ENCODE results near the gene ZNF281.

Gene ZNF281

DNA sequence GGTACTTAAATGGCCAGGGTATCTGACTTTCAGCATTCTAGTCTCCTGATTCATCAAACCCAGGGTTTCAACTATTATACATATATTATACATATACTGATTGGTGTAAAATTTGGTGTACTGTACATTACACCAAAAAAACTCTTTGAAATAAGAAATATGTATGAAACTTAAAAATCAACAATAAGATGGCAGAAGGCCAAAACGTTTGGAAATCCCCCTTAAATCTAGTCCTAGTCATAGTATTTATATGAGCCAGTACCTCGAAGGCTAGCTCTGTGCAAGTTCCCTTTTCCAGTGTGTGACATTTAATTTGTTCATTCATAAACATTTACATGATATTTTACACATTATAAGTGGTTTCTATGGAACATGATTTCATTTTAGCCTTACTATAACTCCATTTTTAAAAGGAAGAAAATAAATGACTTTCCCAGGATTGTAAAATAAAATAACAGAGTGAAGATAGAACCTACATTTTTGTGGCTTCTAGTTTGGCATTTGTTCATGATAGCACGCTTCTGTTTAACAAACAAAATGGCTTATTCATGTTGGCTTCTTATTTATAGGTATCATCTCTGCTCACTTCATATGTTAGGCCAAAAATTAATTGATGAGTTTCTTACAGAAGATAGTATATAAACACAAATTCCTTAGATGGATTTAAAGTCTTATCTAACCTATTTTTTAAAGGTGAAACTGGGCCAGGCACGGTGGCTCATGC, 18.8 kb upstream of the ZNF281 start:
- no peak overlapping the region for H3K27ac ChIP-seq
- TF ChIP-seq, protein P1, sequence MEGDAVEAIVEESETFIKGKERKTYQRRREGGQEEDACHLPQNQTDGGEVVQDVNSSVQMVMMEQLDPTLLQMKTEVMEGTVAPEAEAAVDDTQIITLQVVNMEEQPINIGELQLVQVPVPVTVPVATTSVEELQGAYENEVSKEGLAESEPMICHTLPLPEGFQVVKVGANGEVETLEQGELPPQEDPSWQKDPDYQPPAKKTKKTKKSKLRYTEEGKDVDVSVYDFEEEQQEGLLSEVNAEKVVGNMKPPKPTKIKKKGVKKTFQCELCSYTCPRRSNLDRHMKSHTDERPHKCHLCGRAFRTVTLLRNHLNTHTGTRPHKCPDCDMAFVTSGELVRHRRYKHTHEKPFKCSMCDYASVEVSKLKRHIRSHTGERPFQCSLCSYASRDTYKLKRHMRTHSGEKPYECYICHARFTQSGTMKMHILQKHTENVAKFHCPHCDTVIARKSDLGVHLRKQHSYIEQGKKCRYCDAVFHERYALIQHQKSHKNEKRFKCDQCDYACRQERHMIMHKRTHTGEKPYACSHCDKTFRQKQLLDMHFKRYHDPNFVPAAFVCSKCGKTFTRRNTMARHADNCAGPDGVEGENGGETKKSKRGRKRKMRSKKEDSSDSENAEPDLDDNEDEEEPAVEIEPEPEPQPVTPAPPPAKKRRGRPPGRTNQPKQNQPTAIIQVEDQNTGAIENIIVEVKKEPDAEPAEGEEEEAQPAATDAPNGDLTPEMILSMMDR (conservative IDR thresholded peaks at IDR 0.05) = no peak

DNA sequence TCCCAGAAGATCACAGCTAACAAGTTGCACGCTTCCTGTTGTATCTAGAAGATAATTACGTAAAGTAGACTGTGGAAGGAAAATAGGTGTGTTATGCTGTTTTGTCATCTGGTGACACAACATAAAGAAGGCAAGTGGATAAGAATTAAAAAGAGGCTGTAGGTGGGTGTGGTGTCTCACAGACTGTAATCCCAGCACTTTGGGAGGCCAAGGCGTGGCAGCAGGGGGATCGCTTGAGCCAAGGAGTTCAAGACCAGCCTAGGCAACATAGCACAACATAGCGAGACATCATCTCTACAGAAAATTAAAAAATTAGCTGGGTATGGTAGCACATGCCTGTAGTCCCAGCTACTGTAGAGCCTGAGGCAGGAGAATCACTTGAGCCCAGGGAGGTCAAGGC, 17.9 kb upstream of the ZNF281 start:
- TF ChIP-seq, protein P1 (conservative IDR thresholded peaks at IDR 0.05) = no peak
- no peak overlapping the region for H3K27ac ChIP-seq

GRCh38 chr1:200426196-200426595, 16.4 kb upstream of the ZNF281 start:
- no peak overlapping the region for H3K27ac ChIP-seq
- TF ChIP-seq, protein P1 (conservative IDR thresholded peaks at IDR 0.05) = no peak

DNA sequence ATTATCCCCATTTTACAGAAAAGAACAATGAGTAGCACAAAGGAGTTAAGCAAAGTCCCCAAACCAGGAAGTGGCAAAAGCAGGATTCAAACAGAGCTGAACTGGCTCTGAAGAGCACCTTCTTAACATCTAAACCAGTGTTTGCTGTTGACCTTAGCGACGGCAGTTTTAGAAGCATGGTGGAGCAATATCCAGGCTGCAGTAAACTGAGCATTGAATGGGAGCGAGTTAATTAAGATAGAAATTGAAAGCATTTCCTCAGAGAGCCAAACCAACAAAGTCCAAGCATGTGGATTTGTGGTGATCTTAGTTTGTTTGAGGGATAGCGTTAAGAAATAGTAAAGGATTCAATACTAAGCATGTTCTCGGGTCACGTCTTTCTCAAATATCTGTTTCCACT, 13.4 kb upstream of the ZNF281 start:
- TF ChIP-seq, protein P1 (conservative IDR thresholded peaks at IDR 0.05) = no peak
- no peak overlapping the region for H3K27ac ChIP-seq

- no peak overlapping the region for H3K27ac ChIP-seq
- TF ChIP-seq, protein P1 (conservative IDR thresholded peaks at IDR 0.05) = no peak
These were observed 12.4 kb upstream of the ZNF281 start for GRCh38 chr1:200422211-200422610.

GRCh38 chr1:200415789-200416593, 6.2 kb upstream of the ZNF281 start:
- no peak overlapping the region for H3K27ac ChIP-seq
- TF ChIP-seq, protein P1 (conservative IDR thresholded peaks at IDR 0.05) = no peak

GRCh38 chr1:200415227-200415626, 5.4 kb upstream of the ZNF281 start:
- no peak overlapping the region for H3K27ac ChIP-seq
- TF ChIP-seq, protein P1 (conservative IDR thresholded peaks at IDR 0.05) = no peak

Data from VCaP (cell line).